H9 (cell line): ENCODE results near the gene UBE2Q1. TPM values are rescaled to one million over a fixed set of nuclear protein-coding genes. Genes with fewer than 3 reads are reported as not detected.

ENCODE experiments used
- DNase-seq: peaks from one replicate; pipeline ENCODE4 v3.0.0-alpha.2; 2017
- H2AFZ ChIP-seq: one replicate; pipeline ENCODE4 v1.6.1; 2013; ENCODE audit warnings: mild to moderate bottlenecking, low read length, control low read depth, moderate library complexity
- H2AK5ac ChIP-seq: 2 replicates; pipeline ENCODE4 v1.6.1; 2013; ENCODE audit warnings: low read length, control low read depth, mixed read lengths; ENCODE audit not compliant: insufficient read length
- H2BK120ac ChIP-seq: one replicate; pipeline ENCODE4 v1.6.1; 2013; ENCODE audit warnings: low read depth, mild to moderate bottlenecking, low read length, control low read depth, inconsistent platforms; ENCODE audit not compliant: poor library complexity, severe bottlenecking
- H2BK12ac ChIP-seq: 2 replicates; pipeline ENCODE4 v1.6.1; 2013; ENCODE audit warnings: low read length, control low read depth, mixed read lengths, low read depth; ENCODE audit not compliant: insufficient read length
- H2BK15ac ChIP-seq: 2 replicates; pipeline ENCODE4 v1.6.1; 2013; ENCODE audit warnings: low read depth, low read length, control low read depth
- H2BK20ac ChIP-seq: one replicate; pipeline ENCODE4 v1.6.1; 2013; ENCODE audit warnings: low read depth, mild to moderate bottlenecking, low read length, control low read depth, inconsistent platforms; ENCODE audit not compliant: poor library complexity, severe bottlenecking
- H2BK5ac ChIP-seq: 2 replicates; pipeline ENCODE4 v1.6.1; 2013; ENCODE audit warnings: low read length, control low read depth, mixed read lengths; ENCODE audit not compliant: insufficient read length
- H3K14ac ChIP-seq: 2 replicates; pipeline ENCODE4 v1.6.1; 2013; ENCODE audit warnings: low read length, control low read depth; ENCODE audit not compliant: insufficient read depth
- H3K18ac ChIP-seq: 2 replicates; pipeline ENCODE4 v1.6.1; 2013; ENCODE audit warnings: low read depth, mild to moderate bottlenecking, mixed read lengths, low read length, control low read depth; ENCODE audit not compliant: insufficient read length
- H3K23ac ChIP-seq: 2 replicates; pipeline ENCODE4 v1.6.1; 2013; ENCODE audit warnings: low read length, control low read depth, mixed read lengths, low read depth; ENCODE audit not compliant: insufficient read length
- H3K23me2 ChIP-seq: 2 replicates; pipeline ENCODE4 v1.6.1; 2013; ENCODE audit warnings: low read depth, mild to moderate bottlenecking, mixed read lengths, low read length, control low read depth; ENCODE audit not compliant: insufficient read length, poor library complexity, severe bottlenecking
- H3K27ac ChIP-seq: 2 replicates; pipeline ENCODE4 v1.5.1; 2013; ENCODE audit warnings: low read length, control low read depth, mixed read lengths, low read depth; ENCODE audit not compliant: insufficient read length
- H3K27me3 ChIP-seq: 2 replicates; pipeline ENCODE4 v1.6.1; 2013; ENCODE audit warnings: low read length, control low read depth, inconsistent platforms; ENCODE audit not compliant: insufficient read depth
- H3K4ac ChIP-seq: 2 replicates; pipeline ENCODE4 v1.6.1; 2013; ENCODE audit warnings: low read depth, mild to moderate bottlenecking, control low read depth, inconsistent platforms, low read length, moderate library complexity
- H3K4me1 ChIP-seq: 2 replicates; pipeline ENCODE4 v1.6.1; 2013; ENCODE audit warnings: low read length, control low read depth, inconsistent platforms; ENCODE audit not compliant: insufficient read depth
- H3K4me2 ChIP-seq: 2 replicates; pipeline ENCODE4 v1.6.1; 2013; ENCODE audit warnings: low read length, control low read depth, mixed read lengths; ENCODE audit not compliant: insufficient read length, insufficient read depth
- H3K56ac ChIP-seq: 2 replicates; pipeline ENCODE4 v1.6.1; 2013; ENCODE audit warnings: low read depth, mild to moderate bottlenecking, mixed read lengths, low read length, control low read depth; ENCODE audit not compliant: insufficient read length
- H3K79me1 ChIP-seq: 2 replicates; pipeline ENCODE4 v1.6.1; 2013; ENCODE audit warnings: low read depth, mild to moderate bottlenecking, moderate library complexity, low read length, control low read depth, inconsistent platforms; ENCODE audit not compliant: insufficient read depth, poor library complexity, severe bottlenecking
- H3K79me2 ChIP-seq: 2 replicates; pipeline ENCODE4 v1.6.1; 2013; ENCODE audit warnings: low read length, control low read depth, inconsistent platforms; ENCODE audit not compliant: insufficient read depth
- H3K9ac ChIP-seq: 2 replicates; pipeline ENCODE4 v1.6.1; 2013; ENCODE audit warnings: low read length, control low read depth, mixed read lengths; ENCODE audit not compliant: insufficient read length; ENCODE audit errors: extremely low read depth
- H3K9me3 ChIP-seq: one replicate; pipeline ENCODE4 v1.6.1; 2013; ENCODE audit warnings: low read depth, low read length, inconsistent platforms; ENCODE audit not compliant: control insufficient read depth
- H3T11ph ChIP-seq: one replicate; pipeline ENCODE4 v1.6.1; 2013; ENCODE audit warnings: mild to moderate bottlenecking, low read length, control low read depth, inconsistent platforms
- H4K20me1 ChIP-seq: one replicate; pipeline ENCODE4 v1.6.1; 2013; ENCODE audit not compliant: control insufficient read depth, insufficient read length, insufficient read depth
- H4K5ac ChIP-seq: 2 replicates; pipeline ENCODE4 v1.6.1; 2013; ENCODE audit warnings: low read depth, mild to moderate bottlenecking, mixed read lengths, low read length, control low read depth; ENCODE audit not compliant: insufficient read length
- H4K8ac ChIP-seq: replicated peaks from 2 replicates; pipeline ENCODE4 v1.6.1; 2013; ENCODE audit warnings: low read length, control low read depth, mixed read lengths, low read depth; ENCODE audit not compliant: insufficient read length
- H4K91ac ChIP-seq: 2 replicates; pipeline ENCODE4 v1.6.1; 2013; ENCODE audit warnings: low read depth, mild to moderate bottlenecking, moderate library complexity, mixed read lengths, low read length, control low read depth; ENCODE audit not compliant: insufficient read length
- H3K27ac Mint-ChIP-seq, 3 experiments: 2 replicates in 2 of 3; 3 replicates in 1 of 3; pipeline ENCODE4 v1.8.0; 2020 to 2021; ENCODE audit warnings: mixed read lengths in 3 of 3, mild to moderate bottlenecking in 1 of 3, moderate library complexity in 1 of 3
- H3K27me3 Mint-ChIP-seq: 2 replicates; pipeline ENCODE4 v1.8.0; 2021; ENCODE audit warnings: low read depth, mild to moderate bottlenecking, moderate library complexity, mixed read lengths
- H3K36me3 Mint-ChIP-seq, 3 experiments: 2 replicates in 2 of 3; 3 replicates in 1 of 3; pipeline ENCODE4 v1.8.0; 2020 to 2021; ENCODE audit warnings: low read depth in 3 of 3, mixed read lengths in 3 of 3; ENCODE audit not compliant: insufficient read depth in 1 of 3
- H3K4me1 Mint-ChIP-seq, 2 experiments: 2 replicates each; pipeline ENCODE4 v1.8.0; 2020; ENCODE audit warnings: mixed read lengths in 2 of 2
- H3K4me3 Mint-ChIP-seq, 2 experiments: 2 replicates in 1 of 2; 3 replicates in 1 of 2; pipeline ENCODE4 v1.8.0; 2020 to 2021; ENCODE audit warnings: mild to moderate bottlenecking in 2 of 2, mixed read lengths in 2 of 2, moderate library complexity in 1 of 2
- H3K9me3 Mint-ChIP-seq, 2 experiments: 2 replicates in 1 of 2; 3 replicates in 1 of 2; pipeline ENCODE4 v1.8.0; 2020; ENCODE audit warnings: mild to moderate bottlenecking in 2 of 2, mixed read lengths in 2 of 2, moderate library complexity in 1 of 2
- CTCF ChIP-seq: fragments of 200-600 bp; sonication (generic); conservative IDR thresholded peaks from 3 replicates; pipeline ENCODE4 v1.8.0; 2021; ENCODE audit warnings: antibody characterized with exemption, mild to moderate bottlenecking
- WGBS: extraction: QIAGEN DNeasy Blood & Tissue Kit; methylation state at CpG from one replicate; pipeline ENCODE4 v1.1.7; 2013; ENCODE audit warnings: missing lambda C conversion rate, low lambda C conversion rate, mixed read lengths; ENCODE audit not compliant: insufficient read length; ENCODE audit errors: extremely low coverage; 5-methylcytosine and 5-hydroxymethylcytosine counted together
- total RNA-seq: library from RNA; stranded (reverse); gene quantifications from 2 replicates; pipeline ENCODE4 v1.2.1, GENCODE V29; 2021

UBE2Q1 gene
- total RNA-seq, 1 experiment from 2014 or later = 108 TPM

DNA sequence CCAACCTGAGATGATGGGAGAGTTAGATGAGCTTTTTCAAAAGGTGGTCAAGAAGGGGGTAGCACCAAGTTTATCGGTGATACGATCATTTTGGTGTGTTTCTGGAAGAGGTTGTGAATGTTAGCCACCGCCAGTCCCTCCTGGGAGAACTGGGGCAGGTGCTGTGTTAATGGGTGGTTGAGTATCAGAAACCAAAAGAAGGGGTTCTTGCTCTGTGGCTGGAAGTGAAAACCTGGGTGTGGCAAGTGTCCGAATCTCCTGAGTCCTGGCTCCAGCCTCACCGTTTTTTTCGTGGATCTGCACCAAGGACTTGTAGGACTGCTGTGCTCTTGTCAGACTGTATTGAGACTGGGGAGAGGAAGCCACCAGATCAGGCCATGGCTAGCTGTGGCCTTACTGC is 7.8 kb downstream of the UBE2Q1 start:
- peaks cover 46 to 72% (median 67%) of the 10 kb centered on the region in 3 experiments for H3K36me3 Mint-ChIP-seq
- H4K20me1 ChIP-seq = no peaks in the 10 kb centered on the region
- H3K9me3 Mint-ChIP-seq = no peaks in the 10 kb centered on the region

More for the DNA sequence above, 7.8 kb downstream of the UBE2Q1 start:
- H3K23me2 ChIP-seq = no peaks in the 10 kb centered on the region
- no peak overlapping the region for H2BK120ac ChIP-seq
- no peak overlapping the region for H4K8ac ChIP-seq
- H2AFZ ChIP-seq = no peak overlapping the region
- no peak overlapping the region for H3K56ac ChIP-seq
- no peak overlapping the region for H3K9ac ChIP-seq
- no peak overlapping the region for H2BK12ac ChIP-seq
- no peak overlapping the region for H2BK20ac ChIP-seq
- no peak overlapping the region for H3K4ac ChIP-seq
- H3K79me2 ChIP-seq = no peaks in the 10 kb centered on the region
- no peak overlapping the region for H2AK5ac ChIP-seq
- H3K4me3 Mint-ChIP-seq = no peak overlapping the region
- DNase-seq = no peak
- no peak overlapping the region for H3K27ac ChIP-seq
- H3K18ac ChIP-seq = no peak overlapping the region
- peaks cover 2 to 3% of the 10 kb centered on the region in 2 experiments for H3K4me1 Mint-ChIP-seq
- no peak overlapping the region for H3K14ac ChIP-seq
- no CpG with 5 or more reads among the region's 6 CpGs for WGBS
- no peaks in the 10 kb centered on the region for H3K27me3 Mint-ChIP-seq
- H3T11ph ChIP-seq = no peak overlapping the region
- 0 out of 7 replicates have a peak overlapping the region, but pooled peaks of 1 of the 3 experiments have one; percentile 28 for H3K27ac Mint-ChIP-seq
- no peak for TF ChIP-seq CTCF
- no peak overlapping the region for H3K4me2 ChIP-seq
- no peak overlapping the region for H4K91ac ChIP-seq
- no peaks in the 10 kb centered on the region for H3K27me3 ChIP-seq
- H2BK15ac ChIP-seq = no peak overlapping the region
- H3K4me1 ChIP-seq = no peaks in the 10 kb centered on the region
- H3K9me3 ChIP-seq = no peaks in the 10 kb centered on the region
- no peaks in the 10 kb centered on the region for H3K79me1 ChIP-seq
- H4K5ac ChIP-seq = no peak overlapping the region
- H2BK5ac ChIP-seq = no peak overlapping the region
- H3K23ac ChIP-seq = no peak overlapping the region
